Measurements from ENCODE around the gene SUPT4H1.
A peak's percentile ranks its signal among the peaks of the same experiment; 100 is the strongest.

Gene SUPT4H1

DNA sequence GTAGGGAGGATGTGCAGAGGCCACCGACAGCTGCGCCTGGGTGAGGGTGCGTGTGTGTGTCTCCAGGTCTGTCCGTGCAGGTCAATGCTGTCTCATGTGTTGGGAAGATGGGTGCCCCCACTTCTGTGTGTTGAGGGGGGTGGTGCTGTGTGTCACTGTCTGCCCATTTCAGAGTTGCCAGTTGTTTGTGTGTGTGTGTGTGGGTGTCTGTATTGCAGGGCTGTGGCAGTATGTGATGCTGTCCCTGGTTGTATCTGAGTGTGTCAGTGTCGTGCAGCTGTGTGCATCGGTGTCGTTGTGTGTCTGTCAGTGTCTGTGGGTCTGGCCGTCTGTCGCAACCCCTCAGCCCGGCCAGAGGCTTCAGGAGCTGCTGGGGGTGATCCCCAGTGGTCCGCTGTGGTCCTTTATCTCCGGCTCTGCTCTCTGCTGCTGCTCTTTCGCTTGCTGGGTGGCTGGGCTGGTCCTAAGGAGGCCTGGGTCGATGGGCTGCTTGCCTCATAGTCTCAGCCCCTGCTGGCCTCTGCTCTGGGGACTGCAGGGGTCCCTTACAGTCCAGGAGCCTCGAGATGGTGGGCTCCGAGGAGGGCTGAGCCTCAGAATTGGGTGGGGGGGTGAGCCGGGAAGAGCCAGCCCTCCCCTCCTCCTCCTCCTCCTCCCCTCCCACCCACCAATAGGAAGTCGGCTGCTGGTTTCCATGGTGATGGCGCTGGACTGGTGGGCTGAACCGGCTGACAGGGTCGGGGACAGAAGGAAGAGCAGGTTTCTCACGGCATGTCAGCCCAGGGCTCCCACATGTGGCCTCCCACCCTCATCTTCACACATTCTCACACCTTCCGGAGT, 23.6 kb downstream of the SUPT4H1 start, which contains the start of gene TSPOAP1:
TSPOAP1 (minus strand) TSS at position 601 of the 840 bp plus-strand sequence. CDS start 875 bp downstream, outside the sequence.
- DNase-seq: peak; percentile 48

DNA sequence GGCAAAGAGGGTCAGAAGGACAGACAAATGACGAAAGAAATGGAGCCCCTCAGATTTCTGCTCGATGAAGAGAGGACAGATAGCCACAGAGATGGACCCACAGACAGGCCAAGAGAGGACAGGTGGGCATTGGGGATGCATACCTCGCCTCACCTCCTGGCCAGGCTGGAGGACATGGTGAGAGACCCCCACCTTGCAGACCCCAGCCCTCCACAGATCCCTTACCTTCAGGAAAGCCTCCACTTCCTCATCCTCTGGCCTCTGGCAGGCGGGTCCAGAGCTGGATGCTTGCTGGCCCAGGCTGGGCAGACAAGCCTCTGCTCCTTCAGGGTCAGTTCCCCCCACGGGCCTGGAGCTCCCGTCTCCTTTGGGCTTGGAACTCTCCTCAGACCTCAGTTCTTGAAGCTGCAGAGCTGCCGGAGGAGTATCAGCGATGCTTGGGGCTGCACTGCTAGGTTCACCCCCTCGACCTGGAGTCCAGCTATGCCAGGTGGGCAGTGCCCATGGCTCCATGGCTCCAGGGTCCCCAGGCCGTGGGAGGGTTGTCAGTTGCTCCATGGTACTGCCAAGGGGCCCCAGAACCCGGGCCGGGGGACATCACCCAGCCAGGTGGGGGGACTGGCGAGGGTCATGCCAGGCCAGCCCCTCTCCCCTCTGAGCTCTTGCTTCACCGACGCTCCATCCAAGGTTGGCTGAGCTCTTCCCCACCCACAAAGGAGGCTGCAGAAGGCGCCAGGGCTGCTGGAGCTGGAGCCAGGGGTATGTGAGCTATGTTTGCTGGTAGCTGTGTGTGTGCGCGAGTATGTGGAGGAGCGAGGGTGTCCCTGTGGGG, 24.4 kb downstream of the SUPT4H1 start:
- DNase-seq: peak; percentile 37

GRCh38 chr17:58326609-58327362, 25.2 kb downstream of the SUPT4H1 start:
- DNase-seq: no peak

DNA sequence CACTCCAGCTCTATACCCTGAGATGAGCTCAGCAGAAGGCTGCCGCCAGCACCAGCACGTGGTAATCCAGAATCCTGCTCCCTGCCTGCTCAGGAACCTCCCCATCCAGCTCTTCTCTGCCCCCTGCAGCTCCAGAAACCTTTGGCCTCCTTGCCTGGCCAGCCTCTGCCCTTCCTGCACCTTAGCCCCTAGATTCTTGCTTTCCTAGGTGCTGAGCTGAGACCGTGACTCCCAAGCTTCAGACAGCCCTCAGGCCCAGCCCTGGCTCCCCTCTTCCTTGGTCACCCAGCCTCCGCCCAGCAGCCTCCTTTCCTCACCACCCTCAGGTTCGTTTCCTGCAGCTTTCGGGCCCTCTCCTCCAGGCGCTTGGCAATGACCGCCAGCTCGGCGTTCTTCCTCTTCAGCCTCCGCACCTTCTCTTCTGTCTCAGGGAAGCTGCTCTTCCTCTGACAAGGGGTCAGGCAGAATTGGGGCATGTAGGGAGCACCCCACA, 26.0 kb downstream of the SUPT4H1 start:
- no peak for DNase-seq

DNA sequence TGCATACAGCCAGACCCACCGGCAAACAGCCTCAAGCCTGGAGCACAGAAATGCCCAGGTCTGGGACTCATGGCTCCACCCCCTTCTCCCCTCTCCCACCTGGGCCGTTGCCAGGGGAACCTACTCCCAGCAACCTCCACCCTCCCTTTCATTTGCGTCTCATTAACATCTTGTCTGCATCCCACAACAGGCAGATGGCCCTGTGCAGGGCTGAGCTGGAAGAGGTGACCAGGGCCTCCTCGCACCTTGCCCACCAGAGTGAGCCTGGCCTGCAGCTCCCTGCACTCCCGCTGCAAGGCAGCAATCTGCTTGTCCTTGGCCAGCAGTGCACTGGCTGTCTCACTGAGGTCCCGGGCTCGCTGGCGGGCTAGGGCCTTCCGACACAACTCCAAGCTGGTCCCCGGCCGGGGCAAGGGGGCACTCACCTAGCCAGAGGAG, 26.7 kb downstream of the SUPT4H1 start:
- no peak for DNase-seq

DNA sequence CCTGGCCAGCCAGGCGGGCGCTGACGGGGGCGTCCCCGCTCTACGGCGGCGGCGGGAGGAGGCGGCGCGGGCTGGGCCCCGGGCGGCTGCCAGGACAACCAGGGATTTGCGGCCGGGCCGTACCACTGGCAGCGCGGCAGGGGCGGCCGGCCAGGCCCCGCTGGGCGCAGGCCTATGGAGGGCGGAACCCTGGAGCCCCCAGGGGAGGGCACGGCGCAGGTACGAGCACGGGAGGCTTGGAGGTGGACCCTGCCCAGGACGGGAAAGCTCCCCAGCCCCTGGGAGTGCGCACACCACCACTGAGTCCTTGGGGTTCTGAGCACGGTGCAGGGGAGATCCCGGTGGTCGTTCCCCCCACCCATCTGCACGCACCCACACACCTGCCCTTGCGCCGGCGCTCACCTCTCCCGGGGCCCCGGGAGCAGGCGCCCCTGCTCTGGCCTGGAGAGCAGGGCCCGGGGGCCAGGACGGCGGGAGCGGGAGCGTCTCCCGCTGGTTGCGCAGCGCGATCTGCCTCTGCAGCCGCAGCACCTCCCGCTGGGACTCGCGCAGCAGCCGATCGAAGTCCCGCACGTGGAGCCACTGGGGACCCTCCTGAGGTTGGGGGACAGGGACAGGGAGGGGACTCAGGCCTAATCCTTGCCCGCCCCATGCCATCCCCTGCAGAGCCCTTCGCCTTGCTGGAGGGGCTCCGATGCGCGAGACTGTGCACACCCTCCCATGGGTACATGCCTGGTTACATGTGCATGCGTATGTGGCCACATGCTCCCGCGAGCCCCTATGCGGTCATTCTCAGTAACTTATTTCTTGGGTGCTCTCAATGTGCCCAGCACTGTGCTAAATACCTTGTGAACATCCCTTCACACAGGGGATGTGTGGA, 27.4 kb downstream of the SUPT4H1 start:
- peak; percentile 60 for DNase-seq

DNA sequence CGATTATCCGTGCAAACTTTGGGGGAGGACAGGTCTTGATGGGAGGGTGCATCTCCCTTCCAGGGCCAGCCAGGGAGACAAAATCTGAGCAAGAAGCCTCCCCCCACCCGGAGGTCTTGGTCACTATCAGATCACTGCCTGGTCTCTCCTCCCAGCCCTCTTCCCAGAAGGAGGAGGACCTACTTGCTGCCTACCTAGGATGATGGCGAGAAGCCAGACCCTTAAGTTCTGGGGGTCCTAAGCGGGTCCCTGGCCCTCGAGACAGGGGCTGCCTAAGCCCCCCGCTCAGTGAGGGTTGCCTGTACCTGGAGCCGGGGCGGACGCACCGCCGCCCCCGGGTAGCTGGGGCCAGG, 28.0 kb downstream of the SUPT4H1 start:
- DNase-seq: no peak

- DNase-seq: no peak
Observed at GRCh38 chr17:58323366-58324055, 28.5 kb downstream of the SUPT4H1 start.

DNA sequence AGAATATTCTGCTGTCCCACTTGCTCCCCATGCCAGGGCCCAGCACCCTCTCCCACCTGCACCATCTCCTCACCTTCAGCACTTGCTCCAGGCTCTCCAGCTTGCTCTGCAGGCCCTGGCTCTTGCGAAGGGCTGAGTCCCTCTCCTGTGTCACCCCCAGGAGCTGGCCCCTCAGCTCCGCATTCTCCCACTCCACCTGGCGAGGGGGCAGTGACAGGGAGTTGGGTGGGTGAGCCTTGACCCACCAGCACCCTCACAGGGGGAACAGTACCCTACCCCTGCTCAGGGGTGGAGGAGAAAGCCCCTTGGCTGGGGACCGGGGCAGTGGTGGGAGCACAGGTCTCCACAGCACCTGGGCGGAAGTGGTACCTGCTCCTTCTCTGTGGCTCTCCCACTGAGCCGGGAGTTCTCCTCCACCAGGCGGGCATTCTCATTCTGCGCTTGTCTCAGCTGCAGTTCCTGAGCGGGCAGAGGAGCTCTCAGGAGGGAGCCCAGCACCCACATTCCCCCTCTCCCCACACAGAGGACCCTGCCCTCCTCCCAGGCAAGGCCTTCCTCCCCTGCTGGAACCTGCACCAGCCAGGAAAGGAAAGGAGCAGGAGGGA, 29.3 kb downstream of the SUPT4H1 start:
- DNase-seq: no peak

DNA sequence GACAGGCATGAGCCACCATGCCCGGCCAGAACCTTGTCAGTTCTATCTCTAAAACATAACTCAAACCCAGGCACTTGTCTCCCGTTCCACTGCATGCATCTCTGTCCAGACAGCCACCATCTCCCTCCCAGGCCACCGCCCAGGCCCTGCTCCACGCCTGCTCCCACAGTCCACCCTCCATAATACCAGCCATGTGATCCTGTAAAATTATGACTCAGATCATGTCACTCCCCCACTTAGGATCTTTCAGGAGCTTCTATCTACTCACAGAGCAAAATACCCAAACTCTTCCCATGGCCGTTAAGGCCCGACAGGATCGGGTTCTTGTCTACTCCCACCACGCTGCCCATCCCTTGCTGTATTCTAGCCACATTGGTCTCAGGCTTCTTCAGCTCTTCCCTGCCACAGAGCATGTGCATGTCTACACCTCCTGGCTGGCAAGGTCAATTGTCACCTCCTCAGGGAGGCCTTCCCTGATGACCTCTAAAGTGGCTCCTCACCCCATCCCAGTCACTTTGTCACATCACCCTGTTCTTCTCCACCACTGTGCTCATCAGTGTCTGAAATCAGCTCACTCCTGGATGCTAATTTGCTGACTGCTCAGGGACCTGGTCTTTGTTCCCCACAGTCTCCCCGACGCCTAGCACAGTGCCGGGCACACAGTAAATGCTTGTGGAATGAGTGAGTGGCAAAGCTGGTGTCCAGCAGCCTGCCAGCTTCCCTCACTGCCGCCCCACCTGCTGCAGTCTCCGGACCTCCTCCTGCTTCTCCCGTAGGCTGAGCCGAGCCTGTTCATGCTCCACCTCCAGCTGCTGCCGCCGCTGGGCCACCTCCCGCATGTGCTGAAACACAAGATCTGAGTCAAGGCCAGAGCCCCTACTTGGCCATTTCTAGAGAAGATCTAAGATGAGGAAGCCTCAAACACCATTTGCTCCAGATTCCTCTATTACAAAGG, 30.2 kb downstream of the SUPT4H1 start:
- no peak for DNase-seq

DNA sequence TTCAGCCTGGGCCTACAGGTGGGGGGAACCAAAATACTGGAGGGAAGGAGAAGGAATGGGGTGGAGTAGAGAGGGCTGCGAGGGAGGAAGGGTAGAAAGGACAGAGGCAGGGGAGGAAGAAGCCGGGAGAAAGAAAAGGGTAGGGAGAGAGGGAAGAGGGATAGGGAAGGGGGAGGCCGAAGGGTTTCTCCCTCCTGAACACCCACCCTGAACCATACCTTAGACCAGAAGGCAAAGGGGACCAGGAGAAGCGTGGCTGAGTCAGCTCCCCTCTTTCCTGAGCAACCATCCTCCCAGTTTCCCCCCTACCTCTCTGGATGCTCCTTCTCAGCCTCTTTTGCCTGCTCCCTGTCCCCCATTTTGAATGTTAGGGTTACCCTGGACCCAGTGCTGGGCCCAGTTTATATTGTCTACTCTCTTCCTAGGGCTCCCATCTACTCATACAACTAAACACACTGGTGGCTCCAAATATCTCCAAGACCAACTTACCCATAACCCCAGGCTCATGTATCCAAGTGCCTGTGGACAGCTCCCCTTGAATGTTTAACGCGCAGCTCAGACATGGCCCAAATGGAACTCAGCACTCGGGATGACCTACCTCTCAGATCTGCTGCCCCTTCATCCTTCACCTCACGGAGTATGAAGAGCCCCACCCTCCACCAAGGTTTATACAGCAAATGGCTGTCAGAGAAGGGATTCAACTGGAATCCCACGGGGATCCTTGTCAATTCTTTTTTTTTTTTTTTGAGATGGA, 31.3 kb downstream of the SUPT4H1 start:
- DNase-seq: no peak

DNA sequence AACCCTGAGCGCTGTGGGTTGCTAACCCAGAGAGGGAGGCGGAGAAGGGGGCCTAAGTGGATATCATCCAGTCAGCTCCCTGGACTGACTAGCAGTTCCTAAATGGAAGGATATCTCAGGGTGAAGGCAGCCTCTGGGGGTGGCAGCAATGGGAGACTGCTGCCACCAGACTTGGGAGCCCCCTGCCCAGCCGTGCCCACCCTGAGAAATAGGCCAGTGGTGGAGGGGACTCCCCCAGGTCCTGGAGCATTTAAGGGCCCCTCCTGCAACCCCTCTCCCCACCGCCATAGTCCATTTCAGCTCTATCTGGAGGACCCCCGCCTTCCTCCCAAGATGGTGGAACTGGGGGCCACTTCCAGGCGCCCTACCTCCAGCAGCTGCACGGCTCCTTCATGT, 31.8 kb downstream of the SUPT4H1 start:
- DNase-seq: no peak

- DNase-seq: no peak
Observed at GRCh38 chr17:58319173-58320162, 32.5 kb downstream of the SUPT4H1 start.

DNA sequence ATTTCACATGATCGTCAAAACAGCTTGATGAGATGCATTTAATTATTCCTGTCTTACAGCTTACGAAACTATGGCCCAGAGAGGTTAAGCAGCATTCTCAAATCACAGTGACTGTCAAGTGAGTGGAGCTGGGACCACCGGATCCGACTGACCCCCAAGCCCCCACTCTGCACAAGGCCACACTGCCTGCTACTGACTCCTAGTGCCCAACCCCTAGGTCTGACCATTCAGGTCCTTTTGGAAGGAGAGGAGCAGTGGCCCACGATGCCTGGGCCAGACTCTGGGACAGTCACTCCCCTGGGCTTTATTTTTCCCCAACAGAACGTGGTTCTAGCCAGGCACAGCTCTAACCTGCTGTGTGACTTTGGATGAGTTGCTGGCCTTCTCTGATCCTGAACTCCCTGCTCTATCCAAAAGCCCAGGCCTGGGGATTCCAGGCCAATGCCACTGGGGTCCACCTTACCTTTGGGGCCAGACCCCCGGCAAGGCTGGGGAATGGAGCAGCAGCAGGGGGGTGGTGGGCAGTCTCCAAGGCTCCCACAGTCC, 33.3 kb downstream of the SUPT4H1 start:
- no peak for DNase-seq

- DNase-seq: no peak
Observed at GRCh38 chr17:58318065-58318481, 33.9 kb downstream of the SUPT4H1 start.

GRCh38 chr17:58317421-58318064, 34.5 kb downstream of the SUPT4H1 start:
- peak; percentile 69 for DNase-seq
